Measurements from ENCODE around the gene LDLRAD4.
"Not testable (repeated sequence)": the region's sequence is repeated elsewhere in the genome, so short reads cannot be mapped to it uniquely, and the experiment has no call there.

LDLRAD4 gene

GRCh38 chr18:13471971-13472628 is 253.5 kb downstream of the LDLRAD4 start:
- no peak for TF ChIP-seq CTCF (IDR thresholded peaks at IDR 0.05; ENCODE audit: low read depth, low read length)

GRCh38 chr18:13473751-13474150 is 255.2 kb downstream of the LDLRAD4 start:
- no peak for DNase-seq (ENCODE audit: low read depth in 2 of 2)
- no peak overlapping the region for H3K4me3 ChIP-seq (replicated peaks in 1 of 2; ENCODE audit: low read depth in 2 of 2, low read length in 2 of 2)
- no peak for TF ChIP-seq CTCF (IDR thresholded peaks at IDR 0.05; ENCODE audit: low read depth, low read length)

More at GRCh38 chr18:13471971-13472628, 253.5 kb downstream of the LDLRAD4 start:
- no peak overlapping the region for H3K4me3 ChIP-seq (replicated peaks in 1 of 2; ENCODE audit: low read depth in 2 of 2, low read length in 2 of 2)
- no peak for DNase-seq (ENCODE audit: low read depth in 2 of 2)

GRCh38 chr18:13474336-13474735 is 255.8 kb downstream of the LDLRAD4 start:
- no peak for DNase-seq (ENCODE audit: low read depth in 2 of 2)
- H3K4me3 ChIP-seq (replicated peaks in 1 of 2; ENCODE audit: low read depth in 2 of 2, low read length in 2 of 2) = no peak overlapping the region
- no peak for TF ChIP-seq CTCF (IDR thresholded peaks at IDR 0.05; ENCODE audit: low read depth, low read length)

- no peak for TF ChIP-seq CTCF (IDR thresholded peaks at IDR 0.05; ENCODE audit: low read depth, low read length)
- no peak overlapping the region for H3K4me3 ChIP-seq (replicated peaks in 1 of 2; ENCODE audit: low read depth in 2 of 2, low read length in 2 of 2)
- DNase-seq (ENCODE audit: low read depth in 2 of 2) = no peak
Observed at GRCh38 chr18:13474907-13475545, 256.5 kb downstream of the LDLRAD4 start.

GRCh38 chr18:13476312-13476711 is 257.8 kb downstream of the LDLRAD4 start:
- H3K4me3 ChIP-seq (replicated peaks in 1 of 2; ENCODE audit: low read depth in 2 of 2, low read length in 2 of 2); DNase-seq (ENCODE audit: low read depth in 2 of 2): not testable (repeated sequence)

GRCh38 chr18:13477147-13477683 is 258.7 kb downstream of the LDLRAD4 start:
- no peak for TF ChIP-seq CTCF (IDR thresholded peaks at IDR 0.05; ENCODE audit: low read depth, low read length)

GRCh38 chr18:13480571-13481255 is 262.2 kb downstream of the LDLRAD4 start:
- no peak for TF ChIP-seq CTCF (IDR thresholded peaks at IDR 0.05; ENCODE audit: low read depth, low read length)
- no peak for DNase-seq (ENCODE audit: low read depth in 2 of 2)
- no peak overlapping the region for H3K4me3 ChIP-seq (replicated peaks in 1 of 2; ENCODE audit: low read depth in 2 of 2, low read length in 2 of 2)

More at GRCh38 chr18:13477147-13477683, 258.7 kb downstream of the LDLRAD4 start:
- no peak overlapping the region for H3K4me3 ChIP-seq (replicated peaks in 1 of 2; ENCODE audit: low read depth in 2 of 2, low read length in 2 of 2)
- DNase-seq (ENCODE audit: low read depth in 2 of 2) = no peak
